Activated T-cell treated with anti-CD3 and anti-CD28 coated beads, Interleukin-2, amount 50 U/mL, for 24 hours (primary cell): Measurements from ENCODE around the gene MLPH.

Source experiments
- DNase-seq: peaks from one replicate; pipeline ENCODE4 v3.0.0-alpha.2; 2020
- H3K27ac Mint-ChIP-seq: 2 replicates; pipeline ENCODE4 v1.8.0; 2020; ENCODE audit warnings: mild to moderate bottlenecking, mixed read lengths
- H3K27me3 Mint-ChIP-seq: 2 replicates; pipeline ENCODE4 v1.8.0; 2020; ENCODE audit warnings: mixed read lengths
- H3K36me3 Mint-ChIP-seq: 2 replicates; pipeline ENCODE4 v1.8.0; 2020; ENCODE audit warnings: low read depth, mixed read lengths
- H3K4me1 Mint-ChIP-seq: 2 replicates; pipeline ENCODE4 v1.8.0; 2020; ENCODE audit warnings: low read depth, mixed read lengths
- H3K4me3 Mint-ChIP-seq: 2 replicates; pipeline ENCODE4 v1.8.0; 2020; ENCODE audit warnings: mild to moderate bottlenecking, moderate library complexity, mixed read lengths
- H3K9me3 Mint-ChIP-seq: 2 replicates; pipeline ENCODE4 v1.8.0; 2020; ENCODE audit warnings: mixed read lengths

The MLPH gene

DNA sequence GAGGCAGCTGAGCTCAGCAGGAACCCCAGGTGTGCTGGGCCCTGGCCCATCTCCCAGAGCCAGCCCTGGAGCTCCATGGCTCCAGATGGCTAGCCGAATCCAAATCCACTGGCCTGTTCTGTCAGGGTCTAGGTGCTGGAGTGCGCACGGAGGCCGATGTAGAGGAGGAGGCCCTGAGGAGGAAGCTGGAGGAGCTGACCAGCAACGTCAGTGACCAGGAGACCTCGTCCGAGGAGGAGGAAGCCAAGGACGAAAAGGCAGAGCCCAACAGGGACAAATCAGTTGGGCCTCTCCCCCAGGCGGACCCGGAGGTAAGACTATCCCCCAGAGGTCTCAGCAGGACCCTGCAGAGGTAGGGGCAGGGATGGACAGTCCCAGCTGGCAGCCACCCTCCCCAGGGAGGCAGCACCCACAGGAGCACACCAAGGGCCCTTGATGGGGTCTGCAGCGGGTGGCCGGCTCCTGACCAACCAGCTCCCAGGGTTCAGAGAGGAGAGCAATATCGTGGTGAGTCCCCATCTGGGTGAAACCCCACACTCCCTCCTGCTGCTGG lies 53.2 kb downstream of the MLPH start:
- Mint-ChIP-seq H3K36me3 (no peaks in the 10 kb centered on the region), H3K27ac (no peak overlapping the region), H3K27me3 (no peaks in the 10 kb centered on the region), H3K4me3 (no peak overlapping the region), H3K4me1 (no peaks in the 10 kb centered on the region), H3K9me3 (no peaks in the 10 kb centered on the region)
- no peak for DNase-seq

DNA sequence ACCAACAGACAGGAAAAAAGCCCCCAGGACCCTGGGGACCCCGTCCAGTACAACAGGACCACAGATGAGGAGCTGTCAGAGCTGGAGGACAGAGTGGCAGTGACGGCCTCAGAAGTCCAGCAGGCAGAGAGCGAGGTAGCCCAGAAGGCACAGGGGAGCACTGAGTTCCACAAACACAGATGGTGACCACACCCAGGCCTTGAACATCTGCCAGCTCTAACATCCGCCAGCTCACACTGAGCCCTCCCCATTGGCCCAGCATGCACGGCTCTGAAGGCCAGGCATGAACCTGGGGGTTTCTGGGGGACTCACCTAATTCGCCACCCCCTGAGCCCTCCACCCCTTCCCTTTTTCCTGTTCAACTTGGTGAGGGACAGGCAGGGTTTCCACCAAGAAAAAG lies 53.8 kb downstream of the MLPH start:
- no peak overlapping the region for H3K27ac Mint-ChIP-seq
- no peak for DNase-seq
- no peaks in the 10 kb centered on the region for H3K4me1 Mint-ChIP-seq
- no peaks in the 10 kb centered on the region for H3K36me3 Mint-ChIP-seq
- H3K27me3 Mint-ChIP-seq, result no peaks in the 10 kb centered on the region
- no peak overlapping the region for H3K4me3 Mint-ChIP-seq
- H3K9me3 Mint-ChIP-seq, result no peaks in the 10 kb centered on the region

DNA sequence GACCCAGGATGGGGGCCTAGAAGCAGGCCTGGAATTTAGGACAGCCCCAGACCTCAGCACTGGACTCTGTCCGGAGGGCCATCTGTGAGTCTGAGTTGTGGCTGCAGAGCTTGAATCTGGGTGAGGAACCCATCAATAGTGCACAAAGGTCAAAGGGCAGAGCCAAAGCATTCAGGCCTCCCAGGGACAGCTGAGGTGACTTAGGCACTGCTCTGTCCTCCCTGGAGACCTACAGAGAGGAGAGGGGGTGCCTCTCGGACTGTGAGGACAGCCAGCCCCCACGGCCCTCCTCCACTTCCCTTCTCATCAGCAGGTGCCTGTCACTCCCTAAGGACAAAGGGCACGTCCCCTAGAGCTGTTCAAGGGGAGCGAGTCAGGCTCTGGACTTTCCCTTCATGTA lies 54.2 kb downstream of the MLPH start:
- no peak for DNase-seq
- Mint-ChIP-seq H3K4me1 (no peaks in the 10 kb centered on the region), H3K9me3 (no peaks in the 10 kb centered on the region), H3K36me3 (no peaks in the 10 kb centered on the region), H3K27me3 (no peaks in the 10 kb centered on the region), H3K27ac (no peak overlapping the region), H3K4me3 (no peak overlapping the region)

DNA sequence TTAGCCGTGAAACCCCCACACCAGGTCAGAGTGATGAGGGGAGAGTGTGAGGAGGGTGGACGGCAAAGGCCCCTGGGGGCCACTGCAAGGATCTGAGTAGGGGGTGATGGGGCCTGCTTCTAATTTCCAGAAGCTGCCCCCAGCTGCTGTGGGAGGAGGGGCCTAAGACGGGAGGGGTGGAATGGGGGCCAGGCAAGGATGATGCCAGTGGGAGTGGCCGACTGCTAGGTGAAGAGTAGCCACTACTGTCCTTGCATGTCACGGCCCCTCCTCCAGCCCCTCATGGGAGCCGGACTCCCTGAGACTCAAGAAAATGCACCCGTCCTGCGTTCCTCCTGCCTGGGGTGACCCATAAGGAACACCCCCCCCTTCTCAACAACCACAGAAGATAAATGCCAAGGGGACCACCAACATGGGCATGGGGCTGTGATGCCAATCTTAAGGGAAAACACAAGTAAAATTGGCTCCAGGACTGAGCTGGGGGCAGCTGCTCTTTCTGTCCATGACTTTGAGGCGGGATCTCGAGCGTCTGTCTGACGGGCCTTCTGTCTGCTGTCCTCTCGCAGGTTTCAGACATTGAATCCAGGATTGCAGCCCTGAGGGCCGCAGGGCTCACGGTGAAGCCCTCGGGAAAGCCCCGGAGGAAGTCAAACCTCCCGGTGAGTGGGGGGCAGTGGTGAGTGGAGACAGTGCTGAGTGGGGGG lies 55.1 kb downstream of the MLPH start:
- no peak overlapping the region for H3K27ac Mint-ChIP-seq
- no peaks in the 10 kb centered on the region for H3K27me3 Mint-ChIP-seq
- no peak overlapping the region for H3K4me3 Mint-ChIP-seq
- no peaks in the 10 kb centered on the region for H3K36me3 Mint-ChIP-seq
- no peak for DNase-seq
- H3K9me3 Mint-ChIP-seq, result no peaks in the 10 kb centered on the region
- no peaks in the 10 kb centered on the region for H3K4me1 Mint-ChIP-seq

DNA sequence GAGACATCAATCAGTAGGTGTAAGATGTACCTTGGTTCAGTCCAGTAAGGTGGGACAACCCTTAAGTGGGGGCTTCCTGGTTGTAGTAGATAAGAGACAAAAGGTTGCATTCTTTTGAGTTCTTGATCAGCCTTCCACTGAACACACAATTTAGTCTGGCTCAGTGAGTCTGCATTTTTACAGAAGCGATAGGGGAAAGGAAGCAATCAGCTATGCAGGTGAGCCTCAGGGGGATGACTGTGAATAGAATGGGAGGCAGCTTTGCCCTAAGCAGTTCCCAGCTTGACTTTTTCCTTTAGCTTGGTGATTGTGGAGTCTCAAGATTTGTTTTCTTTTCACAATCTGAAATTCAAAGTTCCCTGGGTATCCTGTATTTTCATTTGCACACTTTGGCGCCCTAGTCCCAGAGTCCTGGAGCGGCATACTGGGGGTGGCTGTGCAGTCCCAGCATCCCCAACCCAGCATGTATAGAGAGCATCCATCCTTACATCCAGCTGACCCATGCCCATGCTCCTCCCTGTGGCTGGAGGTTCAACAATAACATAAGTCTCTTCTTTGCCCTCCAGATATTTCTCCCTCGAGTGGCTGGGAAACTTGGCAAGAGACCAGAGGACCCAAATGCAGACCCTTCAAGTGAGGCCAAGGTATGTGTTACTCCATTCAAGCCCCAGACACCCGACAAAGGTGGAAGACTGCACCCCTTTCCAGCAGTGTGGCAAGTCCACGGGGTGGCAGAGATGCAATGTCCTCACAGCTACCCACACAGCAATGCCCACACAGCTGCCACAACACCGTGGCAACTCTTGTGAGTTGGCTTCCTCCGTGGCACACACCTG lies 59.2 kb downstream of the MLPH start:
- no peaks in the 10 kb centered on the region for H3K9me3 Mint-ChIP-seq
- no peak overlapping the region for H3K4me3 Mint-ChIP-seq
- H3K27ac Mint-ChIP-seq, result no peak overlapping the region
- H3K27me3 Mint-ChIP-seq, result peaks cover 5% of the 10 kb centered on the region
- H3K4me1 Mint-ChIP-seq, result no peaks in the 10 kb centered on the region
- no peaks in the 10 kb centered on the region for H3K36me3 Mint-ChIP-seq
- no peak for DNase-seq

DNA sequence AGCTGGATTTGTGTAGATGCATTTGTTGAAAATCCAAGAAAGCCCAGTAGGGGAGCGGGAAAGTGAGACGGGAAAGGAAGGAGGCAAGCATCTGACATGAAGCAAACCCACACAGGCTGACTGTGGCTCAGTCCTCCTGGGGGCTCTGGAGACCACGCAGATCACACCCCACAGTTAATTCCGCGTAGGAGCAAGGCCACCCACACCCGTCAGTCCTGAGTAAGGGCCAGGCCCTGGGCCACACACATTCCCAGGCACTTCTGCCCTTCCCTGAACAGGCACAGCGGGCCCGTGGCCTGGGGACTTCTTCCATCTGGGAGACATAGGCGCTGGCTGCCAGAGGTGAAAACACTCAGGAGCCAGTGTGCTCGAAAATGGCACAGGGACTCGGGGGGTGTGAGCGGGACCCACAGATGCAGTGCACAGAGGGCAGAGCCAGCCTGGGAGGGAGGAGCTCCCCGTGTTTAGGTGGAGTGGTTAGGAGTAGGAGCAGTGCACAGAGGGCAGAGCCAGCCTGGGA lies 59.9 kb downstream of the MLPH start:
- no peaks in the 10 kb centered on the region for H3K9me3 Mint-ChIP-seq
- no peak for DNase-seq
- H3K27me3 Mint-ChIP-seq, result peaks cover 5% of the 10 kb centered on the region
- no peaks in the 10 kb centered on the region for H3K36me3 Mint-ChIP-seq
- no peak overlapping the region for H3K27ac Mint-ChIP-seq
- H3K4me3 Mint-ChIP-seq, result no peak overlapping the region
- no peaks in the 10 kb centered on the region for H3K4me1 Mint-ChIP-seq

DNA sequence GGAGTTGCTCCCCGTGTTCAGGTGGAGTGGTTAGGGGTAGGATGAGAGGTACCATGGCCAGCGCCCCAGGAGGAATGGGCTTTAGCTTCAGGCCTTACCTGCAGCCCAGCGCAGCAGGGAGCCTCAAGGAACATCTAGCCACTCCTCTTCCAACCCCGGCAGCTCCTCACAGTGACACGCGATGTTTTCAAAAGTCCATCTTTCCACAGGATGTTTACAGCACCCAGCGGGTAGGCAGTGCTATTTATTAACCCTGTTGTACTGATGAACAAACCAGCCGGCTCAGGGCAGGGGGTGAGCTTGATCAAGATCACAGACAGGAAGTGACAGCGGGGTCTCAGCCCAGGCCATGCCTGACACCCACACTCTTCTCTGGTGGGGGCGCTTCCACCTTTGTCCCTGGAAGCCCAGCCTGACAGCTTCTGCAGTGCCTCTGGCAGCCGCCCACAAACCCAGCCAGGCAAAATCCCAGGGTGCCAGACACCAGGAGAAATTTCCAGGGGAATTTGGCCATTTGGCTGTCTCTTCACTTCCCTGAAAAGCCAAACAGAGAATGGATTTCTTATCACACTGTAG lies 60.9 kb downstream of the MLPH start:
- H3K36me3 Mint-ChIP-seq, result no peaks in the 10 kb centered on the region
- DNase-seq, result no peak
- no peaks in the 10 kb centered on the region for H3K4me1 Mint-ChIP-seq
- no peak overlapping the region for H3K4me3 Mint-ChIP-seq
- no peak overlapping the region for H3K27ac Mint-ChIP-seq
- peaks cover 5% of the 10 kb centered on the region for H3K27me3 Mint-ChIP-seq
- no peaks in the 10 kb centered on the region for H3K9me3 Mint-ChIP-seq

DNA sequence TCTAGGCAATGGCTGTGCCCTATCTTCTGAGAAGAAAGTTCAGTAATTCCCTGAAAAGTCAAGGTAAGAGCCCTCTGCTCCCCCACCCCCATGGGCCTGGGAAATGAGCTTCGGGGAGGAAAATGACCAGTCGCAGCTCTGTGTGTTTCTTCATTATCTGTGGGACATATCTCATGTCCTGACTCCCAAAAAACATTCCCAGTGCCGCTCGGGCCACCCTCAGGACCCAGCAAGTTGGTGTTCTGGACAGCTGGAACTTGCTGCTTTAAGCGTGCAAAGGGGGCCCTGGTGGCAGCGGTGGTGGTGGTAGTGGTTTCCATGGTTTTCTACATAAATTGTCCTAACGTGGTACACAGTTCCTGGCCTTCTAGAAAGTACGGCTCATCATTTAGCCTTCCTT lies 62.2 kb downstream of the MLPH start:
- Mint-ChIP-seq H3K4me1 (no peaks in the 10 kb centered on the region), H3K4me3 (no peak overlapping the region), H3K27me3 (peaks cover 14% of the 10 kb centered on the region), H3K36me3 (no peaks in the 10 kb centered on the region), H3K9me3 (peaks cover 4% of the 10 kb centered on the region), H3K27ac (no peak overlapping the region)
- DNase-seq, result no peak

DNA sequence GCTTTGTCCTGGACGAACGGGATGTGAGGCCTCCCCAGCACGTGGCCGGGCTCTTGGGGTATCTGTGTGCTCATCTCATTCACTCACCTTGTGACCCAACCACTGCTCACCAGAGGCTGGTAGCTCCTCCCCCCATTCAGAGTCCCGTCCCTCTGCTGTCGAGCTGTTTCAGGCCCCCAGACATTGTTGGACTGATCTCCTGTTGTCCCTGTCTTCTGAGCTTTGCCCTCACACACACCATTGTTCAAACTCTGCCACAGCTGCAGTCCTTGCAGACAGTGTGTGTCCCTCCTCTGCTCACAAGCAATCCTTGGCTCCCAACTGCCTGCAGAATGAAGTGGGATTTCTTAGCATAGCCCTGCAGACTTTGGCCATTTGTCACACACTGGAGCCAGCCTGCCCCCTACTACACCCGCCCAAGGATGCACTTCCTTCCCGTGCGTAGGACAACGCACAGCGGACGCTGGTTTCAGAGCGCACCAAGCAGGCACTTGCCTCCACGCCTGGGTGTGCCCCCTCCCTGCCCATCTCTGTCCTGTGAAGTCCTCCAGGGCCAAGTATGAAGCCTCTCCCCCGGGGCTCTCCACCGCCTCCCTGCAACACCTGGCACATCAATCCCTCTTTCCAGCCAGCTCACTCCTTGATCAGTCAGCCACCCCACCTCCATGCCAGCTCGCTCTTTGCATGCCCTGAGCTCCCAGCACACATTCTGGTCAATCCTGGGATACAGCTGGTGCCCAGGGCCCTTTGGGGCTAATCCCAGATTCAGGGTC lies 62.8 kb downstream of the MLPH start:
- Mint-ChIP-seq H3K36me3 (no peaks in the 10 kb centered on the region), H3K4me1 (no peaks in the 10 kb centered on the region), H3K9me3 (peaks cover 4% of the 10 kb centered on the region), H3K4me3 (no peak overlapping the region), H3K27ac (no peak overlapping the region), H3K27me3 (peaks cover 14% of the 10 kb centered on the region)
- no peak for DNase-seq

DNA sequence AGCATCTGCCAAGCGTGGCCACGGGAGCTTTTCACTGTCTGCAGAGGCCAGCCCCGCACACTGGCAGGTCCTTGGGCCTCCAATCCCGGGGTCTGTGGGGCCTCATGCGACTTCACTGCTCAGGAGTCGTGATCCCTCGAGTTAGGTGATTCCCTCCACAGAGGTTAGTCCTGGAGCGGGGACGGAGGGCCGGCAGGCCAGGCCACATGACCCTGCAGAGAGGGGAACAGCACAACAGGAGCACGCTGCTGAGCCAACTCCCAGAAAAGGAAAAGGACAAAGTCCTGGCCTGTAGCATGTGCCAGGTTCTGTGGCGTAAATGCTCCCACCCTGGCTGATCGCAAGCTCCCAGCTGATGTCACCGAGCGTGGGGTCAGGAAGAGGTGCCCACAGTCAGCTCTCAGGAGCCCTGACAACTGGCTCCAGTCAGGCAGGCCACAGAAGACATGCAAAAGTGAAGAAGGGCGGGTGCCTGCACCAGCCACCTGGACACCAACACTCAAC lies 64.1 kb downstream of the MLPH start:
- no peak overlapping the region for H3K4me3 Mint-ChIP-seq
- peaks cover 16% of the 10 kb centered on the region for H3K27me3 Mint-ChIP-seq
- no peaks in the 10 kb centered on the region for H3K4me1 Mint-ChIP-seq
- peaks cover 8% of the 10 kb centered on the region for H3K9me3 Mint-ChIP-seq
- DNase-seq, result no peak
- H3K36me3 Mint-ChIP-seq, result no peaks in the 10 kb centered on the region
- H3K27ac Mint-ChIP-seq, result no peak overlapping the region

DNA sequence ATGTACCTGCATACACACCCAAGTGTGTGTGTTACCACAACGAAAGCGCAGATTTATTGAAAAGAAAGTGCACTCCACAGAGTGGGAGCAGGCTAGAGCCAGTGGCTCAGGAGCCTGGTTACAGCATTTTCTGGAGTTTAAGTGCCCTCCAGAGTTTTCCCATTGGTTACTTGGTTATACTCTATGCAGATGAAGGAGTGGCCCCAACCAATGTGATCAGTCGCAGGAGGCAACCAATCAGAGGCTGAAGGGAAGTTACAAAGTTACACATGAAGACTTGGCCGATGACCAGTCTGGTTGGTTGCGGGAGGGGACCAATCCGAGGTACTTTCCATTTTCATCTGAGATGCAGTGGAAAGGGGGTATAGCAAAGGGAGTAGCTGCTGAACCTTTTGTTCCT lies 65.9 kb downstream of the MLPH start:
- peaks cover 24% of the 10 kb centered on the region for H3K27me3 Mint-ChIP-seq
- H3K27ac Mint-ChIP-seq, result no peak overlapping the region
- no peaks in the 10 kb centered on the region for H3K36me3 Mint-ChIP-seq
- no peak for DNase-seq
- peaks cover 9% of the 10 kb centered on the region for H3K4me1 Mint-ChIP-seq
- H3K9me3 Mint-ChIP-seq, result peaks cover 11% of the 10 kb centered on the region
- no peak overlapping the region for H3K4me3 Mint-ChIP-seq

DNA sequence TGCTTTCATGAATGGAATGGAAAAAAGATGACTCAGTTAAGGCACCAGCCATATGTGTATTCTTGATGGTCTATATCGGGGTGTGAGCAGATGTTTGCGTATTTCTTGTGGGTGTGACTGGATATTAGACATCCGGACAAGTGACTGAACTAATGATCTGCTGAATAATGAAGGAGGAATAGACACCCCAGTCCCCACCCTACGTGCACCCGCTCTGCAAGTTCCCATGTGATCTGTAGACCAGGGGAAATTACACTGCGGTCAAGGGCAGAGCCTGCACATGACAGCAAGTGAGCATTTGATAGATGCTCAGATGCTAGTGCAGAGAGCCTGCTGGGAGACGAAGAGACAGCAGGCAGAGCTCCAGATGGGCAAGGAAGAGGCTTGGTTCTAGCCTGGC lies 66.9 kb downstream of the MLPH start:
- Mint-ChIP-seq H3K27ac (no peak overlapping the region), H3K27me3 (peaks cover 28% of the 10 kb centered on the region), H3K36me3 (no peaks in the 10 kb centered on the region), H3K9me3 (peaks cover 11% of the 10 kb centered on the region), H3K4me3 (no peak overlapping the region), H3K4me1 (peaks cover 11% of the 10 kb centered on the region)
- no peak for DNase-seq

DNA sequence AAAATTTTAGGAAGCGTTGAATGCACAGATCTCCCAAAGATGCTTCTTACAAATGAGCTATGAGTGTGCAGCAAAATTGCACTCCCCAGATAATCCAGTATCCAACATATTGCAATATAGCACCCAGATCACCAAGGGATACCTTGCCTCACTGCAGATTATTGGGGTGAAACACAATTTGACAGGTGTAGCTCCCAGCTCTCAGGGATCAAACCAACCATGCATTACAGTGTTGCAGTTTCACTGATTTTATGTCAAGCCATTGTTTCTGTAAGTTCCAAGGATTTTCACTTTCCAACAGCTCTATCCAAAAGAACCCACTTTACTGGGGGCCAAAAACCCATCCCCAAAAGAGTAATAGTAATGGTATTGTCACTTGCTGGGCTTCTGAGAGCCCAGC lies 68.5 kb downstream of the MLPH start:
- no peak for DNase-seq
- no peak overlapping the region for H3K4me3 Mint-ChIP-seq
- no peak overlapping the region for H3K27ac Mint-ChIP-seq
- peaks cover 33% of the 10 kb centered on the region for H3K27me3 Mint-ChIP-seq
- peaks cover 11% of the 10 kb centered on the region for H3K4me1 Mint-ChIP-seq
- H3K36me3 Mint-ChIP-seq, result no peaks in the 10 kb centered on the region
- peaks cover 11% of the 10 kb centered on the region for H3K9me3 Mint-ChIP-seq
